OCI-M2 (cell line): ENCODE data around the gene TBCCD1.

Experiments
- DNase-seq: peaks from one replicate; lab custom pipeline; 2025; ENCODE audit not compliant: unreplicated experiment; lab: John Stamatoyannopoulos, UW

Gene TBCCD1, protein sequence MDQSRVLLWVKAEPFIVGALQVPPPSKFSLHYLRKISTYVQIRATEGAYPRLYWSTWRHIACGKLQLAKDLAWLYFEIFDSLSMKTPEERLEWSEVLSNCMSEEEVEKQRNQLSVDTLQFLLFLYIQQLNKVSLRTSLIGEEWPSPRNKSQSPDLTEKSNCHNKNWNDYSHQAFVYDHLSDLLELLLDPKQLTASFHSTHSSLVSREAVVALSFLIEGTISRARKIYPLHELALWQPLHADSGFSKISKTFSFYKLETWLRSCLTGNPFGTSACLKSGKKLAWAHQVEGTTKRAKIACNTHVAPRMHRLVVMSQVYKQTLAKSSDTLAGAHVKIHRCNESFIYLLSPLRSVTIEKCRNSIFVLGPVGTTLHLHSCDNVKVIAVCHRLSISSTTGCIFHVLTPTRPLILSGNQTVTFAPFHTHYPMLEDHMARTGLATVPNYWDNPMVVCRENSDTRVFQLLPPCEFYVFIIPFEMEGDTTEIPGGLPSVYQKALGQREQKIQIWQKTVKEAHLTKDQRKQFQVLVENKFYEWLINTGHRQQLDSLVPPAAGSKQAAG

DNA sequence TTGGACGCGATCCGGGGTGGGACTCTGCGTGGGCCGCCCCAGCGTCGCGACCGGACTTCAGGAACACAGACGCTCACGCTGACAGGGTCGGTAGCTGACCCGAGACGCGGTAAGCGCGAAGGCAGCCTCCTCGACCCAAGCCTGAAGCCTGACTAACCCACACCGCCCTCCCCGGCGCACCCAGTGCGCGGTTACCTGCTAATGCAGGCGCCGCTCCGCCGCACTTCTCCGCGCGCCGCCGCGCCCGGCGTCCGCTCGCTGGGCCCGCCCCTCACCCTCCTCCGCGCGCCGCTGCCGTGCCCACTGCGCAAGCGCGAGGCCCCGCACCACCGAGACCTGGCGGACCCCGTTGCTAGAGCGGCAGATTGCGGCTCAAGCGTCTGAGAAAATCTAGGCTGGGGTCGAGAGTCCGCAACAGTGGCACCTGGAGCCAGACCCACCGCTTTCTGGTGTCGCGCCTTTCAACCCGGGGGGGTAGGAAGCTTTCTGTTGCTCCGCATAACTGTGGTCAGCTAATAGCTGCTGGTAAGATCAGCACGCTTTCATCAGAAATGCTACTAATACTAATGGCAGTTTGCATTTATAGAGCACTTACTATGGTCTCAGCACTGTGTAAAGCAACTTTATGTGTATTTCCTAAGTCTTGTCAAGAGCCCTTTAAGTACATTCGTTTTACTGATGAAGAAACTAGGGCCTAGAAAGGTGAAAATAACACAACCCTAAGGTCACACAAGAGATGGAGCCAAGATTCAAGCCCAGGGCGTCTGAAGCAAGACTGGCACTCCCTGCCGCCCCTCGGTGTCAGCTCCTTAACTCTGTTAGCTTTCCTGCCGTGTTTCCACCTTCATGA, at the start of gene TBCCD1:
Gene TBCCD1 (minus strand): TSS at position 268 of the 850 bp plus-strand sequence. CDS start 3,010 bp downstream, outside the sequence.
- DNase-seq: no peak

DNA sequence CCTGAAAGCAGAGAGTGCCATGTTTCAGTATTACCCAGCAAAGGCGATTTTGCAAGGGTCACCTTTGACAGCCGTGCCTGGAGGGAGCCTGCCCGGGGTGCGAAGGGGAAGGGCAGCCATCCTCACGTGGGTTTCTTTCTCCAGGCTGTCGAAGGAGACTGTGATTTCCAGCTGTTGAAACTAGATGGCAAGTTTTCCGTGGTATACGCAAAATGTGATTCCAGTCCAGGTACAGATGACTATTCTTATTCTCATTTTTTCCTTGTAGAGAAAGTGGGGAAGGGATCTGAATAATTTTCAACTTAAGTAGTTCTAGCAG, 49.1 kb upstream of the TBCCD1 start:
- no peak for DNase-seq

DNA sequence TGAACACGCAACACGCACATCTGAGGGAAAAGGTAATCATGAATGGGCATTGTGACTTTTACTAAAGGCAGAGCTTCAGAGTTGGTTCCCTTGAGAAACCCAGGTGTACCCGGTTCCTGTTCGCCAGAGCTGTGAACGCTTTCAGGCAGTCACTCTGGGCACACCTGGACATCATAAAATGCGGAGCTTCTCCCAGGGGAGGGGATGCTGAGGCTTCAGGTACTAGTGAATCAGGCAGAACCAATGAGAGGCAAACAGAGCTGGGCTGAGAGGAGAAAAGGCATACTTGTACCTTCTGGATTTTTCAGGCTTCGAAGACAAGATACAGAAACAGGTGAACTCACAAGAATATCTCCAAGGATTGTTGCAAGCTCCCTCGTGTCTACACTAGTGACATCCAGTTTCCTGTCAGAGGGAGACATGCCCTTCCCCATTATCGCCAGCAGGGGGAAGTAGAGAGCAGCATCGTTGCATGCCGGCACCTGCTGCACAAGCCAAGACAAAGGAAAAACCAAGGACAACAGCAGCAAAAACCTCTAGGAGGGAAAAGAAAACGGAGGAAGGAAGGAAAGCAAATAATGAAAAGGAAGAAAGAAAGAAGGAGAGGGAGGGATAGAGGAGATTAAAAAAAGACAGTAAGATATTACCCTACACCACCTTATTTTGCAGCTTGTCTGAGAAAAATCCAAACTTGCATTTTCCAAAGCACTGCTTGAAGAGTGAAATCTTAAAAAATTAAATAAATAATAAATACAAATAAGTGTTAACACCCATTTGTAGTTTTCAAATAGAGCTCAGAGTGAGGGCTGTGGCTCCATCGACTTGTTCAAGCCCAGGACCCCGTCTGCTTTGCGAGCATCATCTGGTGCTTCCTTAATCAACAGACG, 47.7 kb upstream of the TBCCD1 start:
- DNase-seq: no peak

DNA sequence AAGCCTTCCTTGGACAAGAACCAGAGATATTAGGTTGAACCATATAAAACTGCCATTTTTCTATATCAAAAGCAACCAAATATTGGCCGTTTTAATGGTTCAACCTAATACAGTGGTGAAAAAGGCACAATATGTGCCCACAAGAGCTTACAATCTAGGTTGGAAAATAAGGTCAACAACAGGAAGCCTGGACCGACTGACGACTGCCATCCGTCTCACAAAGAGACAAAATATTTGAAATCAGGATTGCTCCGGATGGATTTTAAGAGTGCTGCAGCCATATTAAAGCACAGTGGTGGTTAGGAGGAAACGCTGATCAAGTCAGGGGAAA, 47.1 kb upstream of the TBCCD1 start:
- no peak for DNase-seq

DNA sequence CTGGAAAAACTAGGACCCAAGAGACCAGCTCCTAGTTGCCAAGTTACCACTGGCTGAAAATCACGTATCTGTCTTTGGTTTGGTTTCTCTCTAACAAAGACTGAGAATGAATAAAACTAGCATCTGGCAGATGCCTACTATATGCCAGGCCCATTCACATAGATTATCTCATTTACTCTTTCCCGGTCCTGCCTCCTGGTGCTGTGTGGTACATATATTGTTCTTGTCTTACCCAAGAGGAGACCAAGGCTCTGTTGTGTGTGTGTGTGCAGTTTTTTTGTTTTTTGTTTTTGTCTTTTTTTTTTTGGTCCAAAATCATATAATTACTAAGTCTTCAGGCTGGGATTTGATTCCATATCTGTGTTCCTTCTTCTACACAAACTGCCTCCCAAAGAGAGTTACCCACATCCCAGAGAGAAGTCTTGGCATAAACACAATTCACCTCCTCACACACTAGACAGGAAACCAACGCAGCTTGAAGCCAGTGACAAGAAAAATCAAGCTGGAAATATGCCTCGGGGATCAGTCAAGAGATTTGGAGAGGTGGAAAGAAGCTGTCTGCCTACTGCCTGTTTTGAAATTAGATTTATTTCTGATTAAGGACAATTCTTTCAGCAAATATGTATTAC, 46.6 kb upstream of the TBCCD1 start:
- DNase-seq: no peak

DNA sequence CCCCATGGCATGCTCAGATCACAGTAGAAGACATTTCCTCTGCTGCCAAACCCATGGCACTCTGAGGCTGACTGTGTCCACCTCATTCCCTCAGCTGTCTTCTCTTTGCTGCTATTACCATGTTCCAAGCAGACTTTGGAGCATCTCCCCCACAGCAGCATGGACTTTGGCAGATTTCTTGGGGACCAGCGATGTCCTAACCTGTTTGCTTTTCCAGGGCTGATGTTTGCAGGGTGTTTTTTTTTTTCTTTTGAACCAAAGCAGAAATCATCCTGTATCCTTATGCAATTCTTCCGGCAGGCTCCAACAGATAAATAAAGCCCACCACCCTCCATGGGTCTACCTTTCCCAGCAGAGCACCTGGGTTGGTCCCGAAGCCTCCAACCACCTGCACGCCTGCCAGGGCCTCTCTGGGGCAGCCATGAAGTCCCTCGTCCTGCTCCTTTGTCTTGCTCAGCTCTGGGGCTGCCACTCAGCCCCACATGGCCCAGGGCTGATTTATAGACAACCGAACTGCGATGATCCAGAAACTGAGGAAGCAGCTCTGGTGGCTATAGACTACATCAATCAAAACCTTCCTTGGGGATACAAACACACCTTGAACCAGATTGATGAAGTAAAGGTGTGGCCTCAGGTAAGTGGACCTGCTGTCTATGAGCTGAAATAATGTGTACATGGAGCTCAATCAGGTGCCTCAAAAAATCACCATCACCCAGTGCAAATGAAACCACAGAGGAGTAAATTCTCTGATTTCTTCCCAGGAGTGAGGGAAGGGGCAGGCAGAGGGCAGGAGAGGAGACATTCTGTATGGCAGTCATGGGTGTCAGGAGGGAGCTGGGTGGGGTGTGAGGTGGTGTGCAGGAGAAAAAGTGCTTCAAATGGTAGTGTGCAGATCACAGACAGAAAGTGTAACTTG, 45.8 kb upstream of the TBCCD1 start, which contains the start of gene AHSG:
Gene AHSG (plus strand): TSS at position 340 of the 916 bp plus-strand sequence. CDS start 82 bp downstream, at position 422.
- no peak for DNase-seq

DNA sequence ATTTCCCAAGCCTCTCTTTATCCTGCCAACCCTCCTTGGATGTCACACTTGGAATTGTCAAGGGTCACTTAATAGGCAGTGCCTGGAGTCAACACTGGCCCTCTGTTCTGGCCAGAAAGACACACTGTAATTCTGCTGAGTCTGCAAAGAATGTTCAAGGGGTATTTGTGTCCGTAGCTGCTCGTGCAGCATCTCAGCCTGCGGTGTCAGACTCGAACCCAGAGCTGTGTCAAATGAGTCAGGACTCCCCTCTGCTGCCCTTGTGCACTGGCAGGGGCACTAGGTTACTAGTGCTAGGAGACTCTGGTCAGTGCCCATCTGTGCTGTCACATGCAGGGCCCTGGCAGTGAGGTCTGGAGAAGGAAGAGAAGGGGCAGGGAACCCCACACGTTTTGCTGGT, 44.9 kb upstream of the TBCCD1 start:
- DNase-seq: no peak

DNA sequence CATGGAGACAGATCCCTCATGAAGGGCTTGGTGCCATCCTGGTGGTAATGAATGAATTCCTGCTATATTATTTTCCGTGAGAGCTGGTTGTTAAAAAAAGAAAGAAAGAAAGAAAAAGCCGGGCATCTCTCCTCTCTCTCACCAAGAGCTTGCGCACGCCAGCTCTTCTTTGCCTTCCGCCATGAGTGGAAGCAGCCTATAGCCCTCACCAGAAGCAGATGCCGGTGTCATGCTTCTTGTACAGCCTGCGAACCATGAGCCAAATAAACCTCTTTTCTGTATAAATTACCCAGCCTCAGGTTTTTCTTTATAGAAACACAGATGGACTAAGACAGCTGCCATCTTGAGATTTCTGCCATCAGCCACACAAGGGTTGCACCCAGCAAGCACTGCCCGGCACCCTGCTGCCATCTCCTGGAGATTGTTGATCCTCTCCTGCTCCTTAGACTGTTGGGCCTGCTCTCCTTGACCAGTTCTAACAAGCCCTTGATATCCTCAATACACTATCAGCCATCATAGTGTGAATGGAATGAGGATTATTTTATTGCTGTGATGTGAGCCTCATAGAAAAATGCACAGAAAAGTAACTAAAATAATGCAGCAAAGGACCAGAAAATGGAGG, 42.2 kb upstream of the TBCCD1 start:
- no peak for DNase-seq

DNA sequence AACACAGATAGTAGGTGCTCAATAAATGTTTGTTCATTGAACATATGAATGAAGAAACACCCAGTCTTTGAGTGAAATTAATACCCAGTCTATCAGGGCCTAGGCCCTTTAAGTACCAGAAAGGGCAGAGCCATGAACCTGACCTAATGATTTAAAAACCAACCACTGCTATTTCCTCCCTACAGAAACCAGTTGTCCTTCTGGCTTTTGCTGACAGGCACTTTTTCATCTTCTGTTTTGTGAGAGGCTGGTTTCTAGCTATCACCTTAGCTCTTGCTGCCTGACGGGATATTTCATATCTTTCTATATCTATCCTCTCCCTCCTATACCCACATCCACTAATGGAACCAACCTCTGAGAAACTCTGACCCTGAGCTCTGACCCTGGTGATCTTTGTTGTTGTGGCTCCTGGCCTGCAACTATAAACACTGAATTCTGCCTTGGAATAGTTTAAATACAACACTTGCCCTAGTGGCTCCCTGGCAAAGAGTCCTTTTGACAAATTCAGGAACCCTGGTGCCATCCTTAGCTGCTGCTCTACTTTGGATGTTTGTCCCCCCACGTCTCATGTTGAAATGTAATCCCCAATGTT, 41.6 kb upstream of the TBCCD1 start:
- no peak for DNase-seq

DNA sequence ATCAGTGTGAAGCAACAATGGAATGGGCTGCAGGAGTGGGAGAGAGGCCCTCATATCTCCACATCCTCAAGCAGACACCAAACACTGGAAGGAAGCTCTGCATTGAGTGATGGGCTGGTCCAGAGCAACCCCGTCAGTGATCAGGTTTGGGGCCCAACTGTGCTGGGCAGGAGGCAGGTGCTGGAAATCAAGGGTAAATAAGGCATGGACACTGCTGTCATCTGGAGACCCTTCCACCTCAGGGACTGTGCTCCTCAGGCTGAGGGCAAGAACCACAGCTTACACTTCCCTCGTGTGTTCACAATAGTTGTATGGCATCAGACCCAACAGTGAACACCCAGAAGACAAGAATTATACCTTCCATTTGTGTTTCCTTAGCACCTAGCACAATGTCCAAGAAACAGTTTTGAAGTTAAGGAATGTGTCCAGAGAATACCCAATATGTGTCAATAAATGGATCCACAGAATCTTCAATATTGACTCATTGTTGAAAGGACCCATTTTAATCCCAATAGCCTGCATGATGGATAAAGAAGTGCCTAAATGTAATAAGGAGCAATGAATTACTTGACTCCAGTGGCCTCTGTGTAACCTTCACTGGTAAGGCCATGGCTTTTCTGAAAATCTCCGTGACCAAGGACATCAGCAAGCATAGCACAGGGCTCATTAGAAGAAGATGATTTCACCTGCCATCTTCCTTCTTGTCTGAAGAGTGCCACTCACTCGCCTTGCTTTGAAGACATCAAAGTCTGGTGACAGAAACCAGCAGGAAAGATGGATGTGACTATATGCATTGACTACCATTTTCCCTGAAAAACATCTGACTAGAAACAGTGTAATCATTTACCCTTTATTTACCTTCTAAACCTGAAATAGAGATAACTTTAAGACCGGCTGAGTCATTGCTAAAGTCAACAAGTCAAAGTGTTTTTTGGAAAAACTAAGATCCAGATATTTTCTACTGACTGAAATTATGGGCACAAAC, 38.7 kb upstream of the TBCCD1 start:
- DNase-seq: no peak

DNA sequence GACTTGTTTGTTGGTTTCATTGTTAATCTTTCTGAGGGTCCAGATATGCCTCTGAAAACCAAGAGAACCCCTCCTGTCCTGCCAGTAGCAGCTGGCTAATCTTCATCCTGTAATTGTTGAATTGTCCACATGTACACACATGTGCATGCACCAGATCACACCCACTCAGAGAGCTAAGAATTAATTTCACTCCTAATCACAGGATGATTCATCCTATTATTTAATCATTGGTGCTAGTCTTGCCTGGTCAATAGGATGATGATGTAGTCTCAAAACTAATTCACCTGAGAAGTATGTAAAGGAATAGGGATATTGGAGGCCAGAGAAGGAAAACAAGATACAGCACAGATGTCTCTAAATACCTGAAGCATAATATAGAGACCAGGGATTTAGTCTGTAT, 37.9 kb upstream of the TBCCD1 start:
- DNase-seq: no peak

DNA sequence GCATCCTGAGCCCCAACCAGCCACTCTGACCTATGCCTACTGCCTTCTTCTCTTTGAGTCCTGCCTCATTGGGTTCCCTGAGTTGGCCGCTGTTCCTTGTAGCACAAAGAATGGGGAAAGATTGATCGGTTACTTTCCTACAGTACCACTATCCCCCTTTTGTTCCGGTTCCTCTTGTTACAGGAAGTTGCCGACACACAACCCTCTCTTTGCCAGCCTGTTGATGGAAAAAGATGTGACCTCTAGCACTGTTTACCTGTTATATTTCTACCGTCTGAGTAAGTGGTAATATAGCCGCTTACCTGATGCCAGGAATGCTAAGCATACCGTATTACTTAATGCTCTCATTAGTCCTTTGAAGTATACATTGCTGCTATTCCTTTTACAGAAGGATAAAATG, 36.0 kb upstream of the TBCCD1 start:
- DNase-seq: no peak

DNA sequence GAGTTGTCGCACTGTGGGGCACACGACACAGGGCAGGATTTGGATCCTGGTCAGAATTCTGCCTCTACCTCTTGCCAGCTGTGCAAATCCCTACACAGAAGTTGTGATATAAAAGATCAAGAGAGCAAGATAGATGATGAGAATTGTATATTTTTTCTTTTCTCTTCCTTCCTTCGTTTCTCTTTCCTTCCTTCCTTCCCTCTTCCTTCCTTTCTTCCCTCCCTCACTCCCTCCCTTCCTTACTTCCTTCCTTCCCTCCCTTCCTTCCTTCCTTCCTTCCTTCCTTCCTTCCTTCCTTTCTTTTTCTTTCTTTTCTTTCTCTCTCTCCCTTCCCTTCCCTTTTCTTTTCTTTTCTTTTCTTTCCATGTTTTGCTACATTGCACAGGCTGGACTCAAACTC, 33.8 kb upstream of the TBCCD1 start:
- no peak for DNase-seq

DNA sequence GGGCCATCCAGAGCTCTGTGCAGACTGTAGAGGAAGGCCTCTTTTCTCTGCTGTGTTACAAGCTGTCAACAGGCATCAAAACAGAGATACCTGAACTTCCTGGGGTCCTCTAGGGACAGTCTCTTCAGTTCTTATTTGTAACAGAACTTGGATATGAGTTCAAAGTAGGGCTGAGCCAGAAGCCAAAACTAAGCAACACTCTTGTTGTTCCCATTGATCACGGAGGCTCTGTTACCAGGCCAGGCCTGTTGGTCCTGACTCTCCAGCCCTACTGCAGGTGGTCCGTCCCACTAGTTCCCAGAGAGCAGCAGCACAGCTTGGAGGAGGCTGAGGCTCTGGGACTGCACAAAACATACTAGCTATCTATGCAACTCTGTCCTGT, 32.6 kb upstream of the TBCCD1 start:
- DNase-seq: no peak

DNA sequence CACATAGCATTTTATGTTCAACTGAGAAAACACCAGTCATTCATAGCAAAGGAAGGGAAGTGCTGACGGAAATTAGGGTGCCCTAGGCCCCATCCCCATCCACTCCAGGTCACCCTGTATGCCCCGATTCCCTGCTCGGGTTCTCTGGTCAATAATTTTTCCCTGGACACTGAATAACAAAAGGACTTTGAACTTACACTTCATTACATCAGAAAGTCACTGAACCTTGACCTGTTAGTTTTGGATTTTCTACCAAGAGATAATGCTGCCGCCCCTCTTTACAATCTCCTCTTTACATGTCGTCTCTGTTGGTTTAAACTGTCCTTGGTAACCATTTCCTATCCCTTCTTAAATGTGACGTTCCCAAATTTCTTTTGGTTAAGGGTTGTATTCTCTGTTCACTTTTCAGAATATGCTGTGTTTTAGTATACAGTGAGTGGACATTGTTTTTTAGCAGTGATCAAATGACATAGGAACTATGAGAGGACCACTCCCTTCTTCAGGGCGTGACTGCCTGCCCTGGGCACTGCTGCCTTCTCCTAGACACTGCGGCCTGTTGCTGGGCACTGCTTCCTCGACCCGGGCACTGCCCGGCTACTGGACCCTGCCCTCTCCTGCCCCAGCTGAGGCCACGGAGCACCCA, 32.1 kb upstream of the TBCCD1 start:
- DNase-seq: no peak

DNA sequence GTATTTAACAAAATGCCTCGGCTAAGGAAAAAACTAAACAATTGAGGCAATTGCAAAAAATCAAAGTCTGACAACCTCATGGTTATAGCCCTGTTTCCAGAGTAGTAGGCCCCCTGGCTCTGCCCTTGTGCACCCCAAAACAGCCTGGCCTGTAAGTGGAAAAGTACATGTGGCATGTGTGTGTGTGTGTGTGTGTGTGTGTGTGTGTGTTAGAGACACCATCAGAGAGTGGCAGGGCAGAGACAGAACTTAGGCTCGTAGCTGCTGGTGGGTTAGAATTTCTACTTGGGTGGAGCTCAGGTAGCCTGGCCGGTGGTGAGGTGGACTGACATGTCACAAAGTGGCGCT, 31.6 kb upstream of the TBCCD1 start:
- DNase-seq: no peak

DNA sequence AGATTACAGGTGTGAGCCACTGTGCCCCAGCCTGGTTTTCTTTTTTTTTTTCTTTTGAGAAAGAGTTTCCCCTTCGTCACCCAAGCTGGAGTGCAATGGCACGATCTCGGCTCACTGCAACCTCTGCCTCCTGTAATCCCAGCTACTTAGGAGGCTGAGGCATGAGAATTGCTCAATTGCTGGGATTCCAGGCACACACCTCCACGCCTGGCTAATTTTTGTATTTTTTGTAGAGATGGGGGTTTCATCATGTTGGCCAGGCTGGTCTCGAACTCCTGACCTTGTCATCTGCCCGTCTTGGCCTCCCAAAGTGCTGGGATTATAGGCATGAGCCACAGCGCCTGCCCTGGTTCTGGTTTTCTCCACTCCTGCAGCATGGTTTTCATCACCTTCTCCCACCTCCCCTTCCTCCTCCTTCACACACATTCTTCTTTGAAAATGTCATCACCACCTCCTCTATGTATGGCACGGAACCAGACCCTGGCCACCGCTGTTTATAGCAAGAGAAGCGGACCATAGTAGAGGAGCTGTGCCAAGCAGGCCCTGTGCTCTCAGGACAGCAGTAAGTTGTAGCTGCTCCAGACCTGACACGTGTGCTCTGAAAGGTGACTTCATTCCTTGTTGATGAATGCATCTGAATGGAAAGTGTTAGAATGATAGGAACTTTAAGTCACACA, 31.1 kb upstream of the TBCCD1 start:
- no peak for DNase-seq
